Measurements from ENCODE around the gene MIA2. TPM values are rescaled to one million over a fixed set of nuclear protein-coding genes. Genes with fewer than 3 reads are reported as not detected.

The MIA2 gene
- total and polyA plus RNA-seq, 9 of the 15 experiments (the other 6 are each of a cell fraction or from before 2014, with no cell fraction given) = 6.0 to 21.8 (median 12.8) TPM

GRCh38 chr14:39265806-39266524, 32.2 kb downstream of the MIA2 start (continued):
- no peak for TF ChIP-seq RFX5 (IDR thresholded peaks at IDR 0.05; ENCODE audit: low read depth, low read length)
- no peak for TF ChIP-seq NCOR1 (IDR thresholded peaks at IDR 0.05)
- TF ChIP-seq SNAPC5 (CRISPR knock-in tag; IDR thresholded peaks at IDR 0.05) = no peak
- no peak for TF ChIP-seq E2F6 (IDR thresholded peaks at IDR 0.05; ENCODE audit: borderline replicate concordance in 1 of 2, extremely low read depth in 1 of 2, insufficient read depth in 1 of 2, insufficient read length in 1 of 2, low read depth in 1 of 2, low read length in 1 of 2, poor library complexity in 1 of 2, severe bottlenecking in 1 of 2)
- TF ChIP-seq ZNF133 (CRISPR knock-in tag; IDR thresholded peaks at IDR 0.05) = no peak
- TF ChIP-seq ZNF561 (CRISPR knock-in tag; conservative IDR thresholded peaks at IDR 0.05) = no peak
- TF ChIP-seq ZKSCAN8 (CRISPR knock-in tag; IDR thresholded peaks at IDR 0.05) = no peak
- no peak for TF ChIP-seq ZNF175 (CRISPR knock-in tag; IDR thresholded peaks at IDR 0.05; ENCODE audit: low read depth)
- TF ChIP-seq TSHZ1 (CRISPR knock-in tag; IDR thresholded peaks at IDR 0.05) = no peak
- TF ChIP-seq NFATC3 (IDR thresholded peaks at IDR 0.05) = no peak
- TF ChIP-seq, protein P1, sequence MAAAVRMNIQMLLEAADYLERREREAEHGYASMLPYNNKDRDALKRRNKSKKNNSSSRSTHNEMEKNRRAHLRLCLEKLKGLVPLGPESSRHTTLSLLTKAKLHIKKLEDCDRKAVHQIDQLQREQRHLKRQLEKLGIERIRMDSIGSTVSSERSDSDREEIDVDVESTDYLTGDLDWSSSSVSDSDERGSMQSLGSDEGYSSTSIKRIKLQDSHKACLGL (CRISPR knock-in tag; IDR thresholded peaks at IDR 0.05; ENCODE audit: borderline replicate concordance, poor library complexity, severe bottlenecking) = no peak
- TF ChIP-seq MCM5 (IDR thresholded peaks at IDR 0.05; ENCODE audit: low read depth) = no peak
- no peak for TF ChIP-seq REST (IDR thresholded peaks at IDR 0.05; ENCODE audit: borderline replicate concordance)
- TF ChIP-seq REST (CRISPR knock-in tag; IDR thresholded peaks at IDR 0.05; ENCODE audit: low read depth) = no peak
